Mammary epithelial cell (primary cell): ENCODE results near the gene KCNK4.

Experiments used
- EZH2 ChIP-seq: IDR thresholded peaks from 2 replicates; pipeline ENCODE4 v1.6.1; 2012; ENCODE audit warnings: low read length, inconsistent platforms, borderline replicate concordance
- TF ChIP-seq, protein P1 (sequence below), 2 donors: IDR thresholded peaks in 1 of 2; conservative IDR thresholded peaks in 1 of 2; 2 replicates each; pipeline ENCODE4 v1.5.1; 2011 to 2012; ENCODE audit warnings: inconsistent platforms in 2 of 2, low read length in 2 of 2, mild to moderate bottlenecking in 2 of 2, control low read depth in 1 of 2, low read depth in 1 of 2; ENCODE audit not compliant: insufficient read depth in 1 of 2; ENCODE audit errors: extremely low read depth in 1 of 2

DNA sequence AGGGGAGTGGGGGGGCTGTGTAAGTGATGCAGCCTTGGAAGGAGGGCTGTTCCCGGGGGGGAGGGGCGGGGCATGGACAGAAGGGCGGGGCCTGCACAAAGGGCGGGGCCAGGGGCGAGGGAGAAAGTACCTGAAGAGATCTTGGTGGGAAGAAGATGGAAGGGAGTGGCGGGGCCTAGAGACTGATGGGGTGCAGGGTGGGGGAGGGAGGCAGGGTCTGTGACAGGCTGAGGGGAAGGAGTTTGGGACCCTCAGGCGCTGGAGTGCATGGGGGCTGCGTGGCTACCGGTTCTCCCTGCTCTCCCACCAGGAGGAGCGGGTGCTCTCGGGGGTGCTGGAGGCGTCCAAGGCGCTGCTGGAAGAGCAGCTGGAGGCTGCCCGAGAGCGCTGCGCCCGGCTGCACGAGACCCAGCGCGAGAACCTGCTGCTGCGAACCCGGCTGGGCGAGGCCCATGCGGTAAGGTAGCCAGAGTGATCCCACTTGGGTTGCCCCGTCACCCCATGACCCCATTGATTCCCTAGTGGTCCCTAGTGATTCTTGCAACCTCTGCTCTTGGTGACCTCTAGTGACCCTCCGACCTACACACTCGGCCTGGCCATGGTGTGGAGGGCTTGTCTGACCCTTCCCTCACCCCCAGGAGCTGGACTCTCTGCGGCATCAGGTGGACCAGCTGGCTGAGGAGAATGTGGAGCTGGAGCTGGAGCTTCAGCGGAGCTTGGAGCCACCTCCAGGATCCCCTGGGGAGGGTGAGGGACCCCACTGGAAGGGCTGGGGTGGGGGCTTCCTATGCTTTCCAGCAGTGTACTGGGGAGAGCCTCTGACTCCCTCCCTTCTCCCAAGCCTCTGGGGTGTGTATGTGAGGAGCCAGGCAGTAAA is 52.0 kb downstream of the KCNK4 start:
- TF ChIP-seq, protein P1, sequence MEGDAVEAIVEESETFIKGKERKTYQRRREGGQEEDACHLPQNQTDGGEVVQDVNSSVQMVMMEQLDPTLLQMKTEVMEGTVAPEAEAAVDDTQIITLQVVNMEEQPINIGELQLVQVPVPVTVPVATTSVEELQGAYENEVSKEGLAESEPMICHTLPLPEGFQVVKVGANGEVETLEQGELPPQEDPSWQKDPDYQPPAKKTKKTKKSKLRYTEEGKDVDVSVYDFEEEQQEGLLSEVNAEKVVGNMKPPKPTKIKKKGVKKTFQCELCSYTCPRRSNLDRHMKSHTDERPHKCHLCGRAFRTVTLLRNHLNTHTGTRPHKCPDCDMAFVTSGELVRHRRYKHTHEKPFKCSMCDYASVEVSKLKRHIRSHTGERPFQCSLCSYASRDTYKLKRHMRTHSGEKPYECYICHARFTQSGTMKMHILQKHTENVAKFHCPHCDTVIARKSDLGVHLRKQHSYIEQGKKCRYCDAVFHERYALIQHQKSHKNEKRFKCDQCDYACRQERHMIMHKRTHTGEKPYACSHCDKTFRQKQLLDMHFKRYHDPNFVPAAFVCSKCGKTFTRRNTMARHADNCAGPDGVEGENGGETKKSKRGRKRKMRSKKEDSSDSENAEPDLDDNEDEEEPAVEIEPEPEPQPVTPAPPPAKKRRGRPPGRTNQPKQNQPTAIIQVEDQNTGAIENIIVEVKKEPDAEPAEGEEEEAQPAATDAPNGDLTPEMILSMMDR (conservative IDR thresholded peaks at IDR 0.05 in 1 of 2, IDR thresholded peaks at IDR 0.05 in 1 of 2; ENCODE audit: extremely low read depth in 1 of 2, insufficient read depth in 1 of 2, low read depth in 1 of 2, low read length in 2 of 2): no peak
- TF ChIP-seq EZH2: no peak
